ENCODE results near the gene VHLL. TPM values are rescaled to one million over a fixed set of nuclear protein-coding genes. Genes with fewer than 3 reads are reported as not detected.
A peak's percentile ranks its signal among the peaks of the same experiment; 100 is the strongest.

VHLL gene
- total RNA-seq, 1 donor, result not detected

- Histone ChIP-seq H3K4me3 (ENCODE audit: insufficient read depth, low read length) (no peak overlapping the region), H3K9me3 (ENCODE audit: low read depth, low read length) (no peaks in the 10 kb centered on the region), H3K36me3 (ENCODE audit: insufficient read depth, low read length) (peaks cover 11% of the 10 kb centered on the region), H3K79me2 (ENCODE audit: insufficient read depth, low read length) (peaks cover 23% of the 10 kb centered on the region), H2AFZ (ENCODE audit: low read length) (no peak overlapping the region), H4K20me1 (ENCODE audit: insufficient read depth, low read length) (peaks cover 17% of the 10 kb centered on the region), H3K27ac (ENCODE audit: low read depth, low read length) (no peak overlapping the region), H3K4me2 (ENCODE audit: insufficient read depth, low read length) (no peak overlapping the region), H3K4me1 (ENCODE audit: insufficient read depth, low read length) (peaks cover 31% of the 10 kb centered on the region), H3K27me3 (ENCODE audit: insufficient read depth, low read length) (no peaks in the 10 kb centered on the region)
- no peak for TF ChIP-seq CTCF (IDR thresholded peaks at IDR 0.05; ENCODE audit: extremely low read depth, low read depth, low read length)
- DNase-seq (ENCODE audit: insufficient read length, low spot score, missing footprints), result no peak
Observed at GRCh38 chr1:156285437-156285836, 13.7 kb downstream of the VHLL start.

DNA sequence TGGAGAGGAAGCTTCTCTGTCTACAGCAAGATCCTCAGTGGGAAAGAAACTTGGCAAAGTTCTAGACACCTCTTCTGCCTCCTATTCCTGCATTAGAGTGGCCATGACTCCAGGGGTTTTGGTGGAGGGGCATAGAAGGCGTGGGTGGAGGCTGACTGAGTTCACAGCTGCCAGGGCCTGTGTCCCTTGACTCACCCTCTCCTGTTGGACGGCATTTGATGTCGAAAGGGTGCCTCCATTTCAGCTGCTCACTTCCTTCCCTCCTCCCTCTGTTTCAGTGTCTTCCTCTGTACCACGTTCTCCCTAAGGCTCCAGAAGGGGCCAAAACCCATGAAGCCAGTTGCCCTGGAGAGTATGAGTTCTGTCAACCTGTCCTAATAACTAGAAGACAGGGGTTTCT lies 14.3 kb downstream of the VHLL start:
- Histone ChIP-seq H3K9me3 (ENCODE audit: low read depth, low read length) (no peaks in the 10 kb centered on the region), H3K4me3 (ENCODE audit: insufficient read depth, low read length) (no peak overlapping the region), H3K79me2 (ENCODE audit: insufficient read depth, low read length) (peaks cover 30% of the 10 kb centered on the region), H3K36me3 (ENCODE audit: insufficient read depth, low read length) (peaks cover 9% of the 10 kb centered on the region), H2AFZ (ENCODE audit: low read length) (no peak overlapping the region), H3K4me2 (ENCODE audit: insufficient read depth, low read length) (peak overlapping the region; percentile 3), H3K27me3 (ENCODE audit: insufficient read depth, low read length) (no peaks in the 10 kb centered on the region), H3K27ac (ENCODE audit: low read depth, low read length) (peak overlapping the region; percentile 34), H4K20me1 (ENCODE audit: insufficient read depth, low read length) (peaks cover 24% of the 10 kb centered on the region), H3K4me1 (ENCODE audit: insufficient read depth, low read length) (peaks cover 31% of the 10 kb centered on the region)
- no peak for TF ChIP-seq CTCF (IDR thresholded peaks at IDR 0.05; ENCODE audit: extremely low read depth, low read depth, low read length)
- no peak for DNase-seq (ENCODE audit: insufficient read length, low spot score, missing footprints)

- H3K36me3 ChIP-seq (ENCODE audit: insufficient read depth, low read length), result peaks cover 9% of the 10 kb centered on the region
- peak within 1 kb of the TSS; percentile 82 for H3K4me3 ChIP-seq (ENCODE audit: insufficient read depth, low read length)
- DNase-seq (ENCODE audit: insufficient read length, low spot score, missing footprints), result no peak
- H3K4me2 ChIP-seq (ENCODE audit: insufficient read depth, low read length), result peak within 1 kb of the TSS; percentile 99
- peaks cover 31% of the 10 kb centered on the region for H3K4me1 ChIP-seq (ENCODE audit: insufficient read depth, low read length)
- peak within 1 kb of the TSS; percentile 91 for H2AFZ ChIP-seq (ENCODE audit: low read length)
- H3K9me3 ChIP-seq (ENCODE audit: low read depth, low read length), result no peaks in the 10 kb centered on the region
- peaks cover 30% of the 10 kb centered on the region for H4K20me1 ChIP-seq (ENCODE audit: insufficient read depth, low read length)
- H3K27ac ChIP-seq (ENCODE audit: low read depth, low read length), result peak within 1 kb of the TSS; percentile 71
- H3K27me3 ChIP-seq (ENCODE audit: insufficient read depth, low read length), result no peaks in the 10 kb centered on the region
- TF ChIP-seq CTCF (IDR thresholded peaks at IDR 0.05; ENCODE audit: extremely low read depth, low read depth, low read length), result no peak
- peaks cover 36% of the 10 kb centered on the region for H3K79me2 ChIP-seq (ENCODE audit: insufficient read depth, low read length)
Observed at GRCh38 chr1:156284112-156284511, 15.0 kb downstream of the VHLL start, which contains the start of gene TMEM79. TMEM79 (plus strand) TSS chr1:156284325; CDS start chr1:156285227, 902 bp downstream.

DNA sequence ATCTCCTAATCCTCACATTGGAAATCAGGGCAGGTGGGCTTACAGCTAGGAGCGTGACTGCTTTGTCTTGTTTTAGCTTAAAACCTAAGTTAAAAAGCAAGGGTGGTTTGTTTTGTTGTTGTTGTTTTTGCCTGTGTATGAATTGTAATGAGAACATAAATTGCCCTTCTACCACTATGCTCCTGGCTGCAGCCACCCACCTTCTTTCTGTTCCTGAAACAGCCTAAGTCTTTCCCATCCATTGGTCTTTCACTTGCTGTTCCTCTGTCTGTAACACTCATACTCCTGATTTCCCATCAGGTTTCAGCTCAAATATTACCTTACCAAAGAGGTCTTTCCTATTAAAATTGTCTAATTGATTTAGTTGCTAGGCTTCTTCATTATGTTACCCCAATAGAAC lies 15.6 kb downstream of the VHLL start:
- peak overlapping the region; percentile 99 for H3K4me2 ChIP-seq (ENCODE audit: insufficient read depth, low read length)
- TF ChIP-seq CTCF (IDR thresholded peaks at IDR 0.05; ENCODE audit: extremely low read depth, low read depth, low read length), result no peak
- peaks cover 42% of the 10 kb centered on the region for H3K79me2 ChIP-seq (ENCODE audit: insufficient read depth, low read length)
- peaks cover 31% of the 10 kb centered on the region for H3K4me1 ChIP-seq (ENCODE audit: insufficient read depth, low read length)
- H3K27ac ChIP-seq (ENCODE audit: low read depth, low read length), result peak overlapping the region; percentile 71
- H3K9me3 ChIP-seq (ENCODE audit: low read depth, low read length), result no peaks in the 10 kb centered on the region
- peaks cover 34% of the 10 kb centered on the region for H4K20me1 ChIP-seq (ENCODE audit: insufficient read depth, low read length)
- peaks cover 10% of the 10 kb centered on the region for H3K36me3 ChIP-seq (ENCODE audit: insufficient read depth, low read length)
- H2AFZ ChIP-seq (ENCODE audit: low read length), result peak overlapping the region; percentile 91
- DNase-seq (ENCODE audit: insufficient read length, low spot score, missing footprints), result no peak
- no peaks in the 10 kb centered on the region for H3K27me3 ChIP-seq (ENCODE audit: insufficient read depth, low read length)
- peak overlapping the region; percentile 82 for H3K4me3 ChIP-seq (ENCODE audit: insufficient read depth, low read length)

Data from osteoblast (primary cell).